Measurements from ENCODE around the gene STC2.

STC2 gene

DNA sequence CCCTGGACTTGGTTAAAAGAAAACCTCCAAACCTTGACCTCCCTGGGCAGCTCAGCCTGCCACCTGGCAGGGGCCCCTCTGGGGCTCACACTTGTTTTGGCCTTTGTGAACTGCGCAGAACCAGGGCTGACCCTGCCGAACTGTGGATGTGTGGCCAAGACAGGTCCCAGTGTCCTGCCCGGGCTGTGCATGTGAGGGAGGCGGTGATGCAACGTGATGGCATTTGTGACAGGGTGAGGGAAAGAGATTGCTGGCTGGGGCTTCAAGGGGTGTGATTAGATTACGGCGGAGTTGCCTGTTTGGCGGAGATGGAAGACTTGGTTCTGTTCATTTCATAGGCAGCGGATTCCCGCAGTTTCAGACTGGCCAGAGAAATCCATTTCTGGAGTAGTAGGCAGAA, 62.8 kb downstream of the STC2 start:
- no peak for DNase-seq

Data from right kidney (tissue), 1 donor.